ENCODE data around the gene CHMP6.

CHMP6 gene

GRCh38 chr17:80991645-80992076 is at the start of gene CHMP6:
CHMP6 (plus strand) TSS chr17:80991841; CDS start chr17:80991919, 78 bp downstream.
- peak; percentile 74 for DNase-seq

GRCh38 chr17:80942423-80943345 is 49.0 kb upstream of the CHMP6 start:
- DNase-seq, result no peak

DNA sequence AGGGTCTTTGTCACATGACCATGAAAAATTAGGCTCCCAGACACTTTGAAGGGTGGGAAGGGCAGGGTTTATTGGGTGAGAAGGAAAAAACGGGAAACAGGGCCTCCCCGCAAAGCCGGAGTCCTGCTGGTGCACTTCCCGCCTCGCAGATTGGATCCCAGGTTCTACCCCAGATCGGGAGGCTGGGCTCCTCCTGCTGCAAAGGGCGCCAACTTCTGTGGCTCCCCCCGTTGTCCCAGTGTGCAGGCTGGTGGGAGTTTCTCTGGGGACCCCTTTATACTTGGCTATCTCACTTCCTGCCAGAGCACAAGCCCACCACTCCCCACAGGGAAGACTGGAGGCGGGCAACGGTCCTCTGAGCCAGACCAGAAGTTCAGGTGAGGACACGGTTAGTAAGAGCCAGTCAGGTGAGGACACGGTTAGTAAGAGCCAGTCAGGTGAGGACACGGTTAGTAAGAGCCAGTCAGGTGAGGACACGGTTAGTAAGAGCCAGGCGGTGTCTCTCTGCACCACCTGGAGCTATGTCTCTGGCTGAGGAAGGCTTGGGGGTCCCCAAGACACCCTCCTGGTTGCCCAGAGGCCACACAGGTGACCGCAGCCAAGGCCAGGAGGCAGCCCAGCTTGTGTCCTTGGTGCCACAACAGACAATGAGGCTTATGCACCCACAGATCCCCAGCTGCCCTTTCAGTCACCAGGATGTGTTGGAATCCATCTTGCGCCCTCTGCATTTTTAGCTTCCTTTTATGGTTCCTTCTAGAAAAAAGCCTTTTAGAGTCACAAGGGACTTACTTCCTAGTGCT is 48.1 kb upstream of the CHMP6 start:
- no peak for DNase-seq

DNA sequence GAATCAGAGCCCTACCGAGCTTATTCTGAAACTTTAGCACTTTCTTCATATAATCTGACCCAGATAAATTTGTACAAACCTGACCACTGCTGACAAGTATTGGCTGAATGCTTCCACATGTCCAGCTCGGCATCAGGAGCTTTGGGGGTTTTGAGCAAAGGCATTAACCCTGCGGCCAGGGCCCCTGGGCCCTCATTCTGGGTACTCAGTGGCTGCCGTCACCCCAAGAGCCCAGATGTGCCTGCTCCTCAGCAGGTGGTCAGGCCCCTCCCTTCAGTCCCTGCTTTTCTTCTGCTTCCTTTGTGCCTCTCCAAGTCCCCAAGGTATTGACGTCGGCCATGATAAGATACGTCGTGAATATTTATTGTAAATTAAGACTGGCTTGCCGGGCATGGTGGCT is 47.3 kb upstream of the CHMP6 start:
- no peak for DNase-seq

DNA sequence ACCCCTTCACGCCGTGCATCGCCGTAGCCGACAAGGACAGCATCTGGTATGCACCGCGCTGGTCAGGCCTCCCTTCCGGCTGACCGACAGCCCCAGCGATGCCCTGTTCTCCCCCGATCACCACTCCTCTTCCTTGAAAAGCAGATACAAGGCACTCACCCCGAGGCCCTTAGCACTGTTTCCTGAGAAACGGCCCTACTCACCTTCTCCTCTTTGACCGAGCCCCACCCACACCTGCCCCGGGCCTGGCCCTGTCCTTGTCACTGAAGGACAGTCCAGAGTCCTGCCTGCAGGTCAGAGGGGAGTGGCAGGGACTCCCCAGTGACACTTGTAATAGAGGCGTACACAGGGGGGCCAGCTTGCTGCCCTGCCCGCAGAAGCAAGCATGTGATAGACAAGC is 45.9 kb upstream of the CHMP6 start:
- DNase-seq, result no peak

GRCh38 chr17:80946449-80946848 is 45.2 kb upstream of the CHMP6 start:
- DNase-seq, result no peak

DNA sequence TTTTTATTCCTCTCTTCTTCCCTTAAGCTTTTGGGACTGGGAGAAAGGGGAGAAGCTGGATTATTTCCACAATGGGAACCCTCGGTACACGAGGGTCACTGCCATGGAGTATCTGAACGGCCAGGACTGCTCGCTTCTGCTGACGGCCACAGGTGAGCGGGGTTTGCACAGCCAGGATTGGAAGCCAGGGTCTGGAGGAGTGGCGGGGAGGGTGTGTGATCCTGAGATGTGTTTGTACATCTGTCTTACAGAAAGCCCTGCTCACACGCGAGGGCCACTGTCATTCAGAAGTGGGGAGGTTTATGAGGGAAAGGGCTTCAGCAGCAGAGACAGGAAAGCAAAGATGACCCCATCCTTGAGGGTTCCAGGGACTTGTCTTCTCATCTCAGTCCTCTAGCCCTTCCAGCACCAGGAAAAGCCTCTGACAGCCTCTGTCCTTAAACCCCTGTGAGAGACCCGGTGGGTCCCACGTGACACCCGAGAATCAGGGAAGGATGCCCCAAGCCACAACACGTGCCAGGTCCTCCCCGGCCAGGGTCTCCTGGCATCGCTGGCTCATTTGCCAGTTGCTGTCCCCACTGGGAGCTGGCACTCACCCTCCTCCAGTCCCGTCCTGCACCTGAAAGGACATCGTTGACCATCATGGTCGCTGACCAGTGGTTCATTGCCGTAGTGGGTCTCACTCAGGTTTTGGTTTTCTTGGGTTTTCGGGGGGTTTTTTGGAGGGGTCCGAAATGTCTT is 44.3 kb upstream of the CHMP6 start:
- DNase-seq, result no peak

GRCh38 chr17:80948019-80948975 is 43.3 kb upstream of the CHMP6 start:
- DNase-seq, result no peak

GRCh38 chr17:80948976-80949450 is 42.6 kb upstream of the CHMP6 start:
- no peak for DNase-seq

GRCh38 chr17:80949451-80950421 is 41.9 kb upstream of the CHMP6 start:
- DNase-seq, result no peak

- DNase-seq, result no peak
Observed at GRCh38 chr17:80950466-80951120, 41.0 kb upstream of the CHMP6 start.

GRCh38 chr17:80951121-80952090 is 40.2 kb upstream of the CHMP6 start:
- no peak for DNase-seq

GRCh38 chr17:80952291-80952690 is 39.4 kb upstream of the CHMP6 start:
- no peak for DNase-seq

- no peak for DNase-seq
Observed at GRCh38 chr17:80953471-80954315, 37.9 kb upstream of the CHMP6 start.

- DNase-seq, result no peak
Observed at GRCh38 chr17:80955078-80955477, 36.6 kb upstream of the CHMP6 start.

DNA sequence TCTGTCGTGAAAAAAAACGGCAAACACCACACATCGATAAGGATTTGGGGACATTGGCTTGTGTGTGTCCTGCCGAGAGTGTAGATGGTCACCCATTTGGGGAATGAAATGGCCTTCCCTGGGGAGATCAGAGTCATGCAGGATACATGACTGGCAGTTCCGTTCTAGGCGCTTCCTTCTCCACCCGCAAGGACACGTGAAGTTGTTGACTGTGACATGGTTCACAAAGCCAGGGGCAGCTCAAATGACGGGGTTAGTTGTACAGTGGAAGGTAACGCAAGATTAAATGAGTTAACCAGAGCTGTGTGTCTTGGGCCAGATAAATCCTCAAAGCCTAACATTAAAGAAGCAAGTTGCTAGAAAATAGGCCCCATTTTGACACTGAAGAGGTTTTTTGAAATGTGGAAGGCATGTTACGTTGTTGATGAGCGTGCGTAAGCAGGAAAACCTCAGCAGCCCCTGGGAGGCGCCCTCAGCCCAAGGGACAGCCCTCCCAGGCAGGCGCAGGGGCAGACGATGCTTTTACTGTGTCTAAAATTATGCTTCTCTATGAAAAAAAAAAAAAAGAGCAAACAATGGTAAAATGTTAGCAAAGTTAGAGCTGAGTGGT is 35.9 kb upstream of the CHMP6 start:
- no peak for DNase-seq

Measured in CD4-positive, alpha-beta T cell treated with Interleukin-15 for 1 hour (primary cell).